Brain microvascular endothelial cell (primary cell): ENCODE results near the gene MTNR1A.

Experiments used
- DNase-seq: peaks from one replicate; pipeline ENCODE4 v3.0.0-alpha.2; 2020
- H3K27ac ChIP-seq: fragments of 250-450 bp; sonication (Bioruptor Pico); 2 replicates; pipeline ENCODE4 v1.5.1; 2020; ENCODE audit warnings: mild to moderate bottlenecking, moderate library complexity
- H3K27me3 ChIP-seq: fragments of 250-450 bp; sonication (Bioruptor Pico); replicated peaks from 2 replicates; pipeline ENCODE4 v1.5.1; 2020; ENCODE audit warnings: mild to moderate bottlenecking
- H3K36me3 ChIP-seq: fragments of 250-450 bp; sonication (Bioruptor Pico); replicated peaks from 2 replicates; pipeline ENCODE4 v1.5.1; 2020; ENCODE audit warnings: mild to moderate bottlenecking
- H3K4me3 ChIP-seq: 2 replicates; pipeline ENCODE4 v1.5.1; 2011; ENCODE audit warnings: low read depth, mild to moderate bottlenecking, control low read depth, low read length, moderate library complexity
- CTCF ChIP-seq: IDR thresholded peaks from 2 replicates; pipeline ENCODE4 v1.5.1; 2011; ENCODE audit warnings: low read depth, mild to moderate bottlenecking, moderate library complexity, low read length, control low read depth, inconsistent platforms; ENCODE audit errors: missing control alignments
- in situ Hi-C: cut with HindIII; loops from 2 replicates; pipeline ENCODE4 v1.10.0; 2017; ENCODE audit warnings: low sequenced_read_pairs, low pct_ligation_motif_present

MTNR1A gene

GRCh38 chr4:186501554-186501953 is 53.8 kb downstream of the MTNR1A start:
- Histone ChIP-seq H3K27me3 (no peaks in the 10 kb centered on the region), H3K4me3 (no peak overlapping the region), H3K27ac (no peak overlapping the region), H3K36me3 (no peaks in the 10 kb centered on the region)
- in situ Hi-C loops: no loop called here
- TF ChIP-seq CTCF: no peak
- no peak for DNase-seq

GRCh38 chr4:186500721-186501304 is 54.6 kb downstream of the MTNR1A start:
- Histone ChIP-seq H3K27me3 (no peaks in the 10 kb centered on the region), H3K36me3 (no peaks in the 10 kb centered on the region), H3K4me3 (no peak overlapping the region), H3K27ac (no peak overlapping the region)
- DNase-seq: no peak
- no peak for TF ChIP-seq CTCF
- in situ Hi-C loops: no loop called here

GRCh38 chr4:186499467-186499866 is 55.9 kb downstream of the MTNR1A start:
- in situ Hi-C loops: no loop called here
- DNase-seq: no peak
- H3K4me3 ChIP-seq: no peak overlapping the region
- no peak overlapping the region for H3K27ac ChIP-seq
- H3K36me3 ChIP-seq: no peaks in the 10 kb centered on the region
- H3K27me3 ChIP-seq: no peaks in the 10 kb centered on the region
- TF ChIP-seq CTCF: no peak

GRCh38 chr4:186497043-186497442 is 58.3 kb downstream of the MTNR1A start:
- Histone ChIP-seq H3K27ac (no peak overlapping the region), H3K4me3 (no peak overlapping the region), H3K36me3 (no peaks in the 10 kb centered on the region), H3K27me3 (no peaks in the 10 kb centered on the region)
- DNase-seq: no peak
- no peak for TF ChIP-seq CTCF
- in situ Hi-C loops: no loop called here

- Histone ChIP-seq H3K4me3 (no peak overlapping the region), H3K27ac (no peak overlapping the region), H3K36me3 (no peaks in the 10 kb centered on the region), H3K27me3 (no peaks in the 10 kb centered on the region)
- no peak for TF ChIP-seq CTCF
- DNase-seq: no peak
- in situ Hi-C loops: no loop called here
Observed at GRCh38 chr4:186494496-186494895, 60.9 kb downstream of the MTNR1A start.

- no peak for DNase-seq
- no peaks in the 10 kb centered on the region for H3K36me3 ChIP-seq
- no peak for TF ChIP-seq CTCF
- no peaks in the 10 kb centered on the region for H3K27me3 ChIP-seq
- no peak overlapping the region for H3K4me3 ChIP-seq
- in situ Hi-C loops: no loop called here
- no peak overlapping the region for H3K27ac ChIP-seq
Observed at GRCh38 chr4:186487726-186488125, 67.6 kb downstream of the MTNR1A start.
